D721Med (cell line): ENCODE measurements around the gene PPY.

Experiments
- DNase-seq: peaks from one replicate; pipeline ENCODE4 v3.0.0; 2011; ENCODE audit warnings: low spot score; ENCODE audit not compliant: insufficient read length
- FAIRE-seq: peaks from 2 replicates; lab custom pipeline; 2011; peaks lifted over from hg19 to GRCh38; lab: Jason Lieb, UNC
- CTCF ChIP-seq: IDR thresholded peaks from 2 replicates; pipeline ENCODE4 v1.5.1; 2012; ENCODE audit warnings: mild to moderate bottlenecking, control low read depth; ENCODE audit not compliant: insufficient read depth; ENCODE audit errors: missing control alignments

Gene PPY, protein sequence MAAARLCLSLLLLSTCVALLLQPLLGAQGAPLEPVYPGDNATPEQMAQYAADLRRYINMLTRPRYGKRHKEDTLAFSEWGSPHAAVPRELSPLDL

DNA sequence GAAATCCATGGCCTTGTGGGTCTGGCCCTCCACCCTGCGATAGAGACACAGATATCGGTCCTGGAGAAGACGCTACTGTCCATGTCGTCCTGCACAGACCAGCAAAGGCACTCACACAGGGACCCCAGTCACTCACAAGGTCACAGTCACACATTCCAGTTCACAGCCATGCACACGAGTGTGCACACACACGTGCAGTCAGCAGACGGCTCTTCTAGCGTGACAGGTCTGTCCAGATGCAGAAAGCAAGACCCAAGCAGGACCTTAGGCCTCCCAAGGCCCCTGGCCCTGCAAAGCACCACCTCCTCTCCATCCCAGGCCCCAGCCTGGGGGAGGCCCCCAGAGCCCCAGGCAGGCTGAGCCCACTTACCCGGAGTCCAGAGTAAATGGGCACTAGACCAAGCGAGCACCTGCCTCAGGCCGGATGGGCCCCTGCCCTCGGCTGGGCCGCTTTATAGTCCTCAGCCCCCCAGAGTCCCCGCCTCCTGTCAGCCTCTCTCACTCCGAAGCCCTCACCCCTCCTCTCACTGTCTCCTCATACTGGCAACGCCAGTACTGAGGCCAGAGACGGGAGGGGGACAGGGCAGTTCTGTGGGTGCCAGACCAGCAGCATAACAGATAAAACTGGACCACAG is at the start of gene PPY:
PPY (minus strand) TSS at position 426 of the 635 bp plus-strand sequence. CDS start 822 bp downstream, outside the sequence.
- FAIRE-seq (no peak), DNase-seq (no peak)
- TF ChIP-seq CTCF, result no peak

- no peak for FAIRE-seq
- DNase-seq, result no peak
- no peak for TF ChIP-seq CTCF
These were observed 46.0 kb upstream of the PPY start for GRCh38 chr17:43988301-43988700.

DNA sequence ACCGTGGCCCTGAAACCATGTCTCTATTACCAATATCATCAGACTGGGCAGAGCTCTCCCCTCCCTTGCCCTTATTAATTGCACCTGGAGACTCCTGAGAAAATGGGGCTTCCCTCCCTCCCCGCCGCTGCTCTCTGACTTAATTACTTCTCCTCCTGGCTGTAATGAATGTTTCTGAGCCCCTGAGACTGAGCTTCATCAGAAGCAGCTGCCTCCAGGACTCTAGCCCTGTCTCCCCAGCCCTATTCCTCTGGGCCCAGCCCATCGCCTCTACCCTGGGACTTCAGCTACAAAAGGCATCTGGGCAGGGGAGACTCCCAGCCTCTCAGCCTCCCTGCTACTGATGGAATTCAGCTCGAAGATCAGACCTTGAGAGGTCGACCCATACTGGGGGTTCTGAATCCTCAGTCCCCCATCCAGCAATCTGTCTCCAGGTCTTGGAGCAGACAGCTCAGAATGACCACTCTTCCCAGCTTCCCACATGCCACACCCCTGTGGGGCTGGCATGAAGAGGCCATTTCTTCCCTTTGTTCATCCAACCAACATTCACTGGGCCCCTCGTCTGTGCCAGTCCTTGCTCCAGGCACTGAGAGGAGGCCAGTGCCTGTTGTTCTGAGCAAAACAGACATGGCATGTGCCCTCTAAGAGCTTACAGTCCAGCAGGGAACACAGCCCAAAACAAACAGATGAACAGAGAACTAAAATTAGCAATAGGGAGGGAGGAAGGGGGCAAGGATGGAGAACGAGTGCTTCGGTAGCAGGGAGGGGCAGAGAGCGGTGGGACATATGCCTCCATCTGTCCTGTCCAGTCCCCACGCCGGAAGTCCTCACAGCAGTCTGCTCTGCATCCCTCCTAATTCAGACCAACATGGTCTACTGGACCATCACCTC is 45.1 kb upstream of the PPY start:
- FAIRE-seq (no peak), DNase-seq (no peak)
- TF ChIP-seq CTCF, result no peak

DNA sequence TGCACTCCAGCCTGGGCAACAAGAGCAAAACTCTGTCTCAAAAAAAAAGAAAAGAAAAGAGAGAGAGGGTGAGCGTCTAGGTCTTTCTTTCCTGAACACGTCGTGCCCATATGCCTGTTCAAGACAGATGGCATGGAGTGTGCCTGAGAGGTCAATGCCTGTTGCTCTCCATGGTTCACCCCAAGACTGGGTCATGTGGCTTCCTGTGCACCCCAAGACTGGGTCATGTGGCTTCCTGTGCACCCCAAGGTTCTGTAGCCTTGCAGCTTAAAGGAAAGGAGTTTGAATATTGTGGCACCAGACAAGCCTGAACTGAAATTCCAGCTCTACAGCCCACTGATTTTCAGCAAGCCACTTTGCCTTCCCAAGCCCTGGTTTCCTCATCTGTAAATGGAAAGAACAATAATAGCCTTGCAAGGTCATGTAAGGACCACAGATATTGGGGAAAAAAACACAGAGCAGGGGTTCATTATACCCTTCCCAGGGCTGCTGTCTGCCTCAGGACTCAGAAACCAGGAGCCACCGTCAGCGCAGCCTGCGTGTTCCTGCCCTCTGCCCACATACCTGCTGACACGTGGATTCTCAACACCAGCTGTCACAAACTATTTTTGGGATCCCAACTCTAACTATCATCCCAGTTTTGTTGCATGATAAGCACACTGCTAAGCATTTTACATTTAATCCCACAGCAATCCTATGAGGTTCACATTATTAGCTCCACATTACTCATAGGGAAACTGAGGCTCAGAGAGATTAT is 44.1 kb upstream of the PPY start:
- TF ChIP-seq CTCF, result no peak
- FAIRE-seq (no peak), DNase-seq (no peak)

GRCh38 chr17:43984521-43984920 is 42.2 kb upstream of the PPY start:
- no peak for FAIRE-seq
- TF ChIP-seq CTCF, result no peak
- no peak for DNase-seq

- no peak for TF ChIP-seq CTCF
- FAIRE-seq (no peak), DNase-seq (no peak)
These were observed 41.5 kb upstream of the PPY start for GRCh38 chr17:43983515-43984411.
